AG08395 (cell line): ENCODE measurements around the gene ZNF646.

Experiments
- DNase-seq: peaks from one replicate; pipeline ENCODE4 v3.0.0; 2012; ENCODE audit warnings: mixed read lengths, low spot score

Gene ZNF646

GRCh38 chr16:31073970-31074813 is at the start of gene ZNF646, which contains the start of gene ZNF668:
Gene ZNF646, plus strand, starts transcription at chr16:31074422. Its CDS starts 1,903 bp downstream, at chr16:31076325.
Gene ZNF668, minus strand, starts transcription at chr16:31074240. Its CDS starts 9,781 bp downstream, at chr16:31064459.
- peak; percentile 97 for DNase-seq

- DNase-seq: no peak
Measured at GRCh38 chr16:31025339-31025738, 48.9 kb upstream of the ZNF646 start.

GRCh38 chr16:31029272-31029671 is 45.0 kb upstream of the ZNF646 start:
- no peak for DNase-seq

- no peak for DNase-seq
Measured at GRCh38 chr16:31031276-31031675, 42.9 kb upstream of the ZNF646 start.

- peak; percentile 97 for DNase-seq
Measured at GRCh38 chr16:31032736-31033708, 41.2 kb upstream of the ZNF646 start, which contains the start of gene STX4. Gene STX4, plus strand, starts transcription at chr16:31033558. Its CDS starts 248 bp downstream, at chr16:31033806.

- DNase-seq: peak; percentile 99
Measured at GRCh38 chr16:31033709-31034492, 40.3 kb upstream of the ZNF646 start.

- no peak for DNase-seq
Measured at GRCh38 chr16:31036691-31037090, 37.5 kb upstream of the ZNF646 start.

- DNase-seq: no peak
Measured at GRCh38 chr16:31038993-31039392, 35.2 kb upstream of the ZNF646 start.

GRCh38 chr16:31042866-31043265 is 31.4 kb upstream of the ZNF646 start:
- no peak for DNase-seq

GRCh38 chr16:31043352-31043751 is 30.9 kb upstream of the ZNF646 start:
- no peak for DNase-seq

- no peak for DNase-seq
Measured at GRCh38 chr16:31043898-31044481, 30.2 kb upstream of the ZNF646 start.

GRCh38 chr16:31050280-31051030 is 23.8 kb upstream of the ZNF646 start:
- DNase-seq: no peak

GRCh38 chr16:31052114-31052513 is 22.1 kb upstream of the ZNF646 start:
- peak; percentile 96 for DNase-seq

GRCh38 chr16:31055613-31056012 is 18.6 kb upstream of the ZNF646 start:
- no peak for DNase-seq

- DNase-seq: no peak
Measured at GRCh38 chr16:31061126-31061812, 13.0 kb upstream of the ZNF646 start.

- no peak for DNase-seq
Measured at GRCh38 chr16:31061813-31062440, 12.3 kb upstream of the ZNF646 start.

- no peak for DNase-seq
Measured at GRCh38 chr16:31063495-31063842, 10.8 kb upstream of the ZNF646 start.

GRCh38 chr16:31063843-31064611 is 10.2 kb upstream of the ZNF646 start:
- no peak for DNase-seq
